GM19351 (cell line): ENCODE measurements around the gene SLIT3.

Experiments
- ATAC-seq: cut with Tn5 transposase; IDR thresholded peaks from one replicate; pipeline ENCODE4 v1.9.1; 2021; ENCODE audit warnings: mild to moderate bottlenecking, moderate library complexity; ENCODE audit not compliant: unreplicated experiment

The SLIT3 gene

GRCh38 chr5:168908207-168908606 is 392.7 kb downstream of the SLIT3 start:
- ATAC-seq = no peak

DNA sequence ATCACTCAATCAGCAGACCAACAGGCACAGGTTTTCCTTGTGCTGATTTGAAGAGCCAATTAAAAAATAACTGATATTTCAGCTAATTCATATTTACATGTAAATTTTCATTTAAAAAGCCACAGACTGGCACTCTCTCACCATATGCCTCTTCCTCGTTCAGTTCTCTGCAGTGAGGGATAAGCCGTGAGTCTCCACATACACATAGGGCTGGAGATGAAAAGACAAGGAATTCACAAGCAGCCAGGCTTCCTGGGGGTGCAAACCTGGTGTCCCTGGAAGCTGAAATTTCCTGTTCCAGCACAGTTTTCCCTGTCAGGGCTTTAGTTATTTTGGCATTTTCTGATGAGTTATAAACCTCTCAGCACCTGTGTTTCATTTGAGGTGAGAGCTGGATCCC is 397.9 kb downstream of the SLIT3 start:
- no peak for ATAC-seq

DNA sequence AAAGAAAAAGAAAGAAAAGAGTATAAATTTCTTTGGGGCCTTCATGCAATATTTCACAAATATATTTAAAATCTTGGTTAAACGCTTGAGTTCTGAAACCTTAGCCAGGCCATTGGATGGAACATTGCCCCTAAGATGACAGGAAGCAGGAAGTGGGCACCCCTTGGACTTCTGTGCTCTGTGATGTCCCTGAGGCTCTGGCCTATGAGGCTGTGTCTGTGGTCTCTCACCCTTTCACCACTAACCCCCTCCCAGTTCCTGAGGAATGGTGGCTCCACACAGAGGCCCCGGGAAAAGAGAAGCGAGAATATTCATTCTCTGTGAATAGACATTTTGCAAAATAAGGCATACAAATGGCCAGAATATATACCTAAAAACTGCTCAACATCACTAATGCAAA is 401.3 kb downstream of the SLIT3 start:
- no peak for ATAC-seq

- no peak for ATAC-seq
These were observed 401.7 kb downstream of the SLIT3 start for GRCh38 chr5:168899264-168899663.

- ATAC-seq = no peak
These were observed 402.6 kb downstream of the SLIT3 start for GRCh38 chr5:168898247-168898911.

DNA sequence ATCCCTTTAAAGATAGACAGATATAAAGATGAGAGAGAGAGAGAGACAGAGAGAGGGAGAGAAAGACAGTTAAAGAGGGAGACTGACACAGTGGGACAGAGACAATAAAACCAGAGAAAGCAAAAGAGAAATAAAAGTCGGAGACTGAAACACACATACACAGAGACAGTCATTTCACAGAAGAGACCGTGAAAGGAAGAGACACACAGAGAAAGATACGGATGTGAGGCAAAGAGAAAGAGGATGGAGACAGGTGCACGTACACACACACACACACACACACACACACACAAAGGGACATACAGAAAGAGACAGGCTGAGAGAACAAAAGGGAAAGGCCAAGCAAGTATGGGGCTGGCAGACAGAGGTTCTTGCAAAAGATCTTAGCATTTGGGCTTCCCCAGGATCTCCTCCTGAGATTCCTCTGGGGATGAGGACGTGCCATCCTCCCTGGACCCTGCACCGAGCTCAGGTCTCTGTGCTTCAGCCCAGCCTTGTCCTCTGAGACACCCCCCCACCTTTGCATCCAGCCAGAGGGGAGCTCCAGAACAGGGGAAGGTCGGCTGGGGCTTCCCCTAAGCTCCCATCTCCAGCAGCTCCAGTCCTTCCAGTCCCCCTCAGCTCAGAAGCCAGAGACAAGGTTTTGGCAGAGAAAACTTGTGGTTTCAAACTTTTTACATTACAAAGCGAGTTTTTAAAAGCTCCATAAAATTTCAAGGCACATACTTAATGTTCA is 403.4 kb downstream of the SLIT3 start:
- no peak for ATAC-seq

DNA sequence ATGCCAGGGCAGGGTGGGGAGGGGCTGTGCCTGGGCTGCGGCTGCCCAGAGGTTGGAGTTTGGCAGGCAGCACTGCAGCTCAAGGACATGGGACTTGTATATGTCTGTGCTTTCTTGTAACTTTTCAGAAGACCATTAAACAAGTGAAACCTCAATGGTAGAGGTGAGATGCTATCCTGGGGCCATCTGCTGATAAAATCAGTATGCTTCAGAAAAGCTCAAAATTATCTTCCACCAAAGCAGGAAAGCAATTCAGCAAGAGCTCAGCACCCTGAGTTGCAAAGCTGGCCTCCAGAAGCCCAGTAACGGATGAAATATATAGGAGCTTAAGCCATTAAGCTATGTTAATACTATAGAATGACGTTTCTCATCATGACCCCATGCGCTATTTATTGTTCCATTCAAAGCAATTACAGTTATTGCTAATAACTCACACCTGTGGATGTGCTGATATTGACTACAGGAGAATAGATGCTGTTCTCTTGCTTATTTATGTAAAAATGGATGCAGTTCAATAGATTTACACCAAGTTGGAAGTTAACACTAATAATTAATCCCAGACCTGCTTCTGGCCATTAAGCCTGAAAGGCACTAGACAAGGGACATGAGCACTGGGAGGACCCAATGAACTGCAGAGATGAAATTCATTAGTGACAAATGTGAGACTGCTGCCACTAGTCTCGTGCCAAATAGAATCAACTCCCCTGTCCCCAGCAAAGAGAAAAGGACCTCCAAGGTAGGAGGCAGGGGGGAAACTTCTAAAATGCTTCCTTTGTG is 405.5 kb downstream of the SLIT3 start:
- ATAC-seq = no peak

GRCh38 chr5:168893283-168893682 is 407.7 kb downstream of the SLIT3 start:
- ATAC-seq = no peak

DNA sequence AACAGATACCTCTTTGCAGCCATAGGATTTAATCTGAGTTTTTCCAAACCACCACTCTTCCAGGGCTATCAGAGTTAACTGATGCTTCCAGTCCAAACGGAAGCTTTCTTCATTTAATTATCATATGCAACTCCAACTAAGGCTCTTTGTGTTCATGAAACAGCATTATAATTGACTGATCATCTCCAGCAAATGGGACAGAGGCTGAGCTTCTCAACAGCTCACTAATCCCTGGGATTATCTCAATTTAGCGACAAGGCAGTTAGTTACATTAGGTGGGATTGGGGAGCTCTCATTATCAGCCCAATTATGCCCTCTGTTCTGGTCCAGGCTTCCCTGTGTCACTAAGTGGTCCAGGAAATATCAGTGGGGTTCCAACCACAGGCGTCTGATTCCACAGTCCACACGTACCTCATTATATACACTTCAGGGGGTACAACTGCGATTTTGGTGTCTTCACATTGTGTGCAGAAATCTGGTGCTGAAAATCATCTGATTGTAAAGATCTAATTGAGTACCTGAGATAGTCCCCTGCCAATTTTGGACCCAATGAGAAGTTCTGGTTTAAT is 408.2 kb downstream of the SLIT3 start:
- no peak for ATAC-seq

GRCh38 chr5:168890816-168891812 is 409.8 kb downstream of the SLIT3 start:
- no peak for ATAC-seq

DNA sequence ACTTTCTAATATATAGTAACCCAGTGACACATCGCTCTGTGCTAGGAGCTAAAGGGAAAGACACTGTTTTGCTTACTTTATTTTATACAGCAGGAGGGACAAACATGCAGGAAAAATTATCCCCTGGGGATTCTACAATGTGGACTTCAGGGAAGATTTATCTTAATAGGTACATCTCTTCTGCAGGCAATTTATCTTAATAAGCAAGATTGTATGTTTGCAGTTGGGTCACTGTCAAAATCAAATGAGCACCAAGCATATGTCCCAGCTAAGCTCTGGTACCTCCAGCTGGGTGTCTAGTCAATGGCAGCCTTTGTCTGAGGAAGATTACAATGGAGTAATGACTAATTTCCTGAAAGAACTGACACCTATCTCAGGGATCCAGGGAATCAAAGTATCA is 411.9 kb downstream of the SLIT3 start:
- no peak for ATAC-seq

DNA sequence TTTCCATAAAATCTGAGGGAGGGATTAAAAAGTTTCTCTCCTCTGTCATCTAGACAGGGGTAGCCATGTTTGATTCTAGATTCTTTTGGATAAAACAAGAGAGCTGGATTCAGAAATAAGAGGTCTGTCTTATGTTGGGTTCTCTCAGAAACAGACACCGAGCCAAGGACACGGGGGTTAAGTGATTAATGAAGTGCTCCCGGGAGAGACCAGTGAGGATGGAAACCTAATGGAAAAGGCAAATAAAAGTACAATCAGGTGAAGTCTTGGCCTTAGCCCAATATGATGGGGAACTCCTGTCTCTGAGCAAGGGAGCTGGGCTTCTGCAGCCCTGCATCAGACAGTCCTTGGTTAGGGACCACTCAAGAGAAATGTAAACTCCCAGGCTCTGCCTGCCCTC is 413.0 kb downstream of the SLIT3 start:
- no peak for ATAC-seq

DNA sequence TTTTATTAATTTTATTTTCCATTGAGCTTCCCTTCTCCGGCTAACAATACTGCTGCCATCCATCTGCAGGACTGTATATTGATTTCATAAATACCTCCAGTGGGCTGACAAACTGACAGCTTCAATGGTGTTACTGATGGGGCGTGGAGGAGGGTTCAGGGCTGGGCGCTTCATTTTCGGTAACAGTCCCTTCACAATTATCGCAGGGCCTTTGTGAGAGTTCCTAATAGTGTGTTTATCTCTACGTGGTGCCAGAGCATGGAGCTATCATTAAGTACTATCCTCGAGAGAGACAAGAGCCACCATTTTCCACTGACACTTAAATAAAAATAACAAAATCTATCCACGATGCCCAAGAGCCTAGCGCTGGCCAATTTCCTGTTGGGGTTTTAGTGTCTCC is 414.8 kb downstream of the SLIT3 start:
- no peak for ATAC-seq

DNA sequence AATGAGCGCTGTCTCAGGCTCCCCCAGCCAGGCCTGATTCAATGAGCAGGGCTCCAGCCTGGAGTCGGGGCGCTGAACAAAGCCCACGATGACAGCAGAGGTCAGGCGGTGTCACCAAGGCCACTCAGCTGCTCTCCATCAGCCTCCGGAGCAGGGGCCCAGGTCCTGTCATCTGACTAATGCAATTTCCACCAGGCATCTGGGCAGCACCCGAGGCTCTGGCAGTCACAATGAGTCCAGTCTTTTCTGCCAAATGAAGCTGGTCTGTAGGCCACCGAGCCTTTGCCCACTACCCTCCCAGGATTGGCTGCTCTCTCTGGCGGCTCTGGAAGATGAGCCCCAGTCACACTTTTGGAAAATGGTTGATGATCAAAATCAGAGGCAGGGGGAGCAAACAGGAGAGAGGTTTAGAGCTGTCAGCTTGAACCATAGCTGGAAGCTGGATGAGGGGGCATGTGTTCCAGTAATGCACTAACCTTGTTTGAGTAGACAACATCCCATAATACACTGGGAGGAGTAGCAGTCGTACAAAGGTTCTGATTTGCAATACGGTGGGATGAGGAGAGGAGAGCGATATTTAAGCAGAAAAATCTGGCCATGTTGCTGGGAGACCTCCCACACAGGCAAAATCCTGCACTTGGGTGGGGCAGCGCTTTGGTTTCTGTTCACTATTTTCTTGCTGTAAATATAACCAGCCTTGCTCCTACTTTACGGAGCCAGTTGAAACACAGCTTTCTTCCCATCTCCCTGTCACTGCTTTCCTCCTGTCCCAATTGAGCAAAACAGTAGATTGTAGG is 415.4 kb downstream of the SLIT3 start:
- no peak for ATAC-seq

GRCh38 chr5:168883991-168884390 is 416.9 kb downstream of the SLIT3 start:
- no peak for ATAC-seq

- ATAC-seq = no peak
These were observed 417.6 kb downstream of the SLIT3 start for GRCh38 chr5:168883281-168883741.

DNA sequence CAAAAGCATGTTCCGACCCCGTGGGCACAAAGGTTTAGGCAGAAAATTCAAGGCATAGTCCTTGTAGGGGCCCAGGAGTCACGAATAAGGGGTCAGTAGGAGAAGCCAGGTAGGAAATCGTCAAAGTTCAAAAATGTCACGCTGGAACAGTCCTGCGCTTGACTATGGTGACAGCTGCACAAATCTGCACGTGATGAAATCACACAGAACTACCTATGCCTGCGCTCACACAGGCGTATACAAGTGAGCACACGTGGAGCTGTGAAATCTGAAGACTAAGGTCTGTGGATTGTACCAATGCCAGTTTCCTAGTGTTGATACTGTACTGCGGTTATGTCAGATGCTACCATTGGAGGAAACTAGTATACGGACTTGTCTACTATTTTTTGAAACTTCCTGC is 418.7 kb downstream of the SLIT3 start:
- no peak for ATAC-seq

DNA sequence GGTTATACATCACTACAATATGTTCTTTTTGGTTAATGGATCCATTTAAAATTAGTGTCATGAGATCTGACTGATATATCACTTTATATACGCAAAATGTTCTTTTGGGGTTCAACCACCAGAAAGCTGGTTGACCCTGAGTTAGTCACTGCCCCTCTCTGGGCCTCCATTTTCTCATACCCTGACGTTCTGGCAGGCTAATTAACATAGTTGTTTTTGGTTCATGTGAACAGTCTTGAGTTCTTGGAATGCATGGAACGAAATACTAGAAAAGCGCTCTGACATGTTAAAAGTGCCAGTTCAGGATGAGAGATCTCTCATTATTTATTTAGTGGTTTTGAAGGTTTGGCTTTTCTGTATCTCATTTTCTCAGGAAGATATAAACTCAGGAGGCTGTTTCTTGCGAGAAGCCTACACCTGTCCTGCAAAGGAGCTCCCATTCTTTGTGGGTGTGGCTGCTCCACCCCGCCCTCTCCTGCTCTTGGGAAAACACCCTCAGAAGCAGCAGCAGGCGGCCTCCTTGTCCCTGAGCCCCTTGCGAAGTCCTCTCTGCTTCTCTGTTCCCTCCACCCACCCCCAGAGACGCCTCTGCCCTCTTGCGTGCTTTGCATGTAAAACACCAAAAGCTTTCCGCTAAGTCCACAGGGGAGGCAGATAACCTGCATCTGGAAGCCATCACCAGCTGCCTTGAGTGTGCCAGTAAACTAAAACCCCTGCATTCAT is 419.4 kb downstream of the SLIT3 start:
- ATAC-seq = no peak

DNA sequence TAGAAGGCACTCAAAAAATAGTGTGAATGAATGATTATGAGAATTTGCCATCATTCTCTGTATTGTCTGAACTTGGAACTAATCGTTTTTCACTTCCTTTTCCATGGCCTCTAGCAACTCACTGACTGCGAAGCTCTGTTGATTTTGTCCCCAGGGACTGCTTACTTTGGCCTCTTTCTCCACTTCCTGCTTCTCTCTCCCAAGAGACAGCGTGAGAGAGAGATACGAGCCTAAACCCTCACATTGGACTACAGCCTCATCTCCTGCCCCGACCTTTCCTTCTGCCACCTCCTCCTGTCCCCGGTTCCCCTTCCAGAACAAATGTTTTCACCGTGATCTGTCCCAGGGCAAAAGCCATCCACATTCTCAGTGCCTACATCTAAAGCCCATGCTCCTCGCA is 421.0 kb downstream of the SLIT3 start:
- ATAC-seq = peak; percentile 94
